KMS-11 (cell line): ENCODE results near the gene SMPD3.

Experiments used
- H2AFZ ChIP-seq: fragments of 200-600 bp; sonication (generic); 2 replicates; pipeline ENCODE4 v1.6.1; 2016; ENCODE audit warnings: antibody characterized with exemption, mixed run types, low read depth
- H3K27ac ChIP-seq: fragments of 200-600 bp; sonication (generic); 2 replicates; pipeline ENCODE4 v1.6.1; 2016; ENCODE audit warnings: mild to moderate bottlenecking, mixed run types
- H3K27me3 ChIP-seq: fragments of 200-600 bp; sonication (generic); 2 replicates; pipeline ENCODE4 v1.6.1; 2017; ENCODE audit warnings: mild to moderate bottlenecking, low read depth, mixed run types, moderate library complexity; ENCODE audit not compliant: insufficient read depth
- H3K36me3 ChIP-seq: fragments of 200-600 bp; sonication (generic); 2 replicates; pipeline ENCODE4 v1.6.1; 2017; ENCODE audit warnings: mild to moderate bottlenecking, mixed run types; ENCODE audit not compliant: insufficient read depth
- H3K4me1 ChIP-seq: fragments of 200-600 bp; sonication (generic); 2 replicates; pipeline ENCODE4 v1.6.1; 2016; ENCODE audit warnings: mild to moderate bottlenecking, low read depth, mixed run types; ENCODE audit not compliant: poor library complexity, severe bottlenecking
- H3K4me2 ChIP-seq: fragments of 200-600 bp; sonication (generic); 2 replicates; pipeline ENCODE4 v1.7.0; 2016; ENCODE audit warnings: mild to moderate bottlenecking, mixed run types
- H3K4me3 ChIP-seq: fragments of 200-600 bp; sonication (generic); IDR thresholded peaks from 2 replicates; pipeline ENCODE4 v1.6.1; 2017; ENCODE audit warnings: low read depth, low read length, mixed read lengths; ENCODE audit not compliant: insufficient read depth
- H3K79me2 ChIP-seq: fragments of 200-600 bp; sonication (generic); 2 replicates; pipeline ENCODE4 v1.6.1; 2016; ENCODE audit warnings: low read depth, mixed run types; ENCODE audit not compliant: insufficient read depth
- H3K9ac ChIP-seq: fragments of 200-600 bp; sonication (generic); 2 replicates; pipeline ENCODE4 v1.6.1; 2016; ENCODE audit warnings: mild to moderate bottlenecking, mixed run types
- H4K20me1 ChIP-seq: fragments of 200-600 bp; sonication (generic); 2 replicates; pipeline ENCODE4 v1.6.1; 2016; ENCODE audit warnings: mild to moderate bottlenecking, mixed run types; ENCODE audit not compliant: insufficient read depth
- CTCF ChIP-seq: fragments of 200-600 bp; sonication (generic); conservative IDR thresholded peaks from 2 replicates; pipeline ENCODE4 v1.6.1; 2017; ENCODE audit warnings: low read depth, mild to moderate bottlenecking, antibody characterized with exemption, low read length, moderate library complexity, mixed read lengths

SMPD3 gene

GRCh38 chr16:68421076-68421475 lies 27.2 kb downstream of the SMPD3 start:
- Histone ChIP-seq H3K27me3 (no peaks in the 10 kb centered on the region), H3K27ac (no peak overlapping the region), H2AFZ (no peak overlapping the region), H3K4me2 (no peak overlapping the region), H3K36me3 (no peaks in the 10 kb centered on the region), H3K79me2 (no peaks in the 10 kb centered on the region), H3K4me1 (peaks cover 34% of the 10 kb centered on the region), H4K20me1 (no peaks in the 10 kb centered on the region), H3K9ac (no peak overlapping the region), H3K4me3 (no peak overlapping the region)
- no peak for TF ChIP-seq CTCF

- H3K4me3 ChIP-seq: no peak overlapping the region
- H3K36me3 ChIP-seq: no peaks in the 10 kb centered on the region
- no peak overlapping the region for H3K4me2 ChIP-seq
- H3K4me1 ChIP-seq: peaks cover 40% of the 10 kb centered on the region
- no peaks in the 10 kb centered on the region for H4K20me1 ChIP-seq
- H2AFZ ChIP-seq: no peak overlapping the region
- TF ChIP-seq CTCF: no peak
- no peak overlapping the region for H3K9ac ChIP-seq
- no peaks in the 10 kb centered on the region for H3K27me3 ChIP-seq
- H3K27ac ChIP-seq: no peak overlapping the region
- H3K79me2 ChIP-seq: no peaks in the 10 kb centered on the region
Measured at GRCh38 chr16:68420366-68420942, 27.9 kb downstream of the SMPD3 start.

GRCh38 chr16:68417711-68418301 lies 30.5 kb downstream of the SMPD3 start:
- no peak for TF ChIP-seq CTCF
- H3K27me3 ChIP-seq: no peaks in the 10 kb centered on the region
- H4K20me1 ChIP-seq: no peaks in the 10 kb centered on the region
- no peaks in the 10 kb centered on the region for H3K79me2 ChIP-seq
- peaks cover 43% of the 10 kb centered on the region for H3K4me1 ChIP-seq
- peak overlapping the region; percentile 45 for H2AFZ ChIP-seq
- no peak overlapping the region for H3K4me3 ChIP-seq
- peak overlapping the region; percentile 54 for H3K4me2 ChIP-seq
- no peaks in the 10 kb centered on the region for H3K36me3 ChIP-seq
- peak overlapping the region; percentile 49 for H3K9ac ChIP-seq
- peak overlapping the region; percentile 85 for H3K27ac ChIP-seq

GRCh38 chr16:68416057-68417046 lies 32.0 kb downstream of the SMPD3 start:
- H3K4me1 ChIP-seq: peaks cover 43% of the 10 kb centered on the region
- H4K20me1 ChIP-seq: no peaks in the 10 kb centered on the region
- H3K79me2 ChIP-seq: no peaks in the 10 kb centered on the region
- H3K36me3 ChIP-seq: no peaks in the 10 kb centered on the region
- H3K9ac ChIP-seq: no peak overlapping the region; the same call in 1 of the 2 replicates
- H3K4me3 ChIP-seq: no peak overlapping the region
- no peaks in the 10 kb centered on the region for H3K27me3 ChIP-seq
- H3K4me2 ChIP-seq: peak overlapping the region; percentile 54; the same call in 1 of the 2 replicates
- peak overlapping the region; percentile 85 for H3K27ac ChIP-seq
- TF ChIP-seq CTCF: no peak
- peak overlapping the region; percentile 45; the same call in 1 of the 2 replicates for H2AFZ ChIP-seq
